HEK293T (cell line): ENCODE results near the gene HOXA3.

Experiments
- CTCF ChIA-PET: fragments of 350-600 bp; formaldehyde crosslinking; extraction: SDS; loops from one replicate; lab custom pipeline; 2021; ENCODE audit warnings: antibody characterized with exemption, inconsistent platforms; lab: Yijun Ruan, JAX
- POLR2A ChIA-PET: fragments of 350-600 bp; formaldehyde crosslinking; extraction: SDS; loops from one replicate; lab custom pipeline; 2020; ENCODE audit warnings: antibody characterized with exemption, inconsistent platforms; lab: Yijun Ruan, JAX
- DNase-seq: peaks from one replicate; pipeline ENCODE4 v3.0.0; 2012; ENCODE audit warnings: mixed read lengths; ENCODE audit errors: extremely low spot score
- ARNT ChIP-seq: fragments of 450-650 bp; IDR thresholded peaks from 2 replicates; pipeline ENCODE4 v1.6.1; 2017; ENCODE audit warnings: mild to moderate bottlenecking
- BHLHE40 ChIP-seq: fragments of 450-650 bp; IDR thresholded peaks from 2 replicates; pipeline ENCODE4 v1.6.1; 2016; ENCODE audit warnings: mild to moderate bottlenecking, moderate library complexity, borderline replicate concordance
- CTBP1 ChIP-seq: fragments of 450-650 bp; IDR thresholded peaks from 2 replicates; pipeline ENCODE4 v1.6.1; 2016; ENCODE audit warnings: borderline replicate concordance
- ELF4 ChIP-seq: fragments of 450-650 bp; IDR thresholded peaks from 2 replicates; pipeline ENCODE4 v1.6.1; 2017; ENCODE audit warnings: antibody characterized with exemption
- FOXA1 ChIP-seq: fragments of 450-650 bp; IDR thresholded peaks from 2 replicates; pipeline ENCODE4 v1.6.1; 2016; ENCODE audit warnings: mild to moderate bottlenecking
- FOXK2 ChIP-seq: fragments of 450-650 bp; IDR thresholded peaks from 2 replicates; pipeline ENCODE4 v1.6.1; 2016; ENCODE audit warnings: mild to moderate bottlenecking
- FOXM1 ChIP-seq: fragments of 450-650 bp; IDR thresholded peaks from 2 replicates; pipeline ENCODE4 v1.6.1; 2017; ENCODE audit warnings: mild to moderate bottlenecking, borderline replicate concordance
- HDGF ChIP-seq: fragments of 450-650 bp; IDR thresholded peaks from 2 replicates; pipeline ENCODE4 v1.6.1; 2017; ENCODE audit warnings: antibody characterized with exemption, borderline replicate concordance
- L3MBTL2 ChIP-seq: fragments of 450-650 bp; conservative IDR thresholded peaks from 2 replicates; pipeline ENCODE4 v1.6.1; 2016; ENCODE audit warnings: mild to moderate bottlenecking
- LEF1 ChIP-seq: fragments of 450-650 bp; IDR thresholded peaks from 2 replicates; pipeline ENCODE4 v1.6.1; 2017; ENCODE audit warnings: mild to moderate bottlenecking, borderline replicate concordance
- NFRKB ChIP-seq: fragments of 450-650 bp; IDR thresholded peaks from 2 replicates; pipeline ENCODE4 v1.6.1; 2016; ENCODE audit warnings: mild to moderate bottlenecking, moderate library complexity
- PKNOX1 ChIP-seq: fragments of 450-650 bp; IDR thresholded peaks from 2 replicates; pipeline ENCODE4 v1.6.1; 2016
- SP1 ChIP-seq: fragments of 450-650 bp; IDR thresholded peaks from 2 replicates; pipeline ENCODE4 v1.6.1; 2017
- SUZ12 ChIP-seq: fragments of 450-650 bp; IDR thresholded peaks from 2 replicates; pipeline ENCODE4 v1.6.1; 2016; ENCODE audit warnings: mild to moderate bottlenecking
- TARDBP ChIP-seq: fragments of 450-650 bp; IDR thresholded peaks from 2 replicates; pipeline ENCODE4 v1.6.1; 2016
- ZNF384 ChIP-seq: fragments of 450-650 bp; IDR thresholded peaks from 2 replicates; pipeline ENCODE4 v1.6.1; 2016

Gene HOXA3

GRCh38 chr7:27080844-27081436, 71.4 kb downstream of the HOXA3 start:
- POLR2A ChIA-PET: interaction anchor here (1.0 kb wide), 1 partner anchor 15 kb away, joined by 3 read pairs; the partner anchor contains the start of gene HOXA1
- DNase-seq: no peak
- TF ChIP-seq CTBP1 (no peak), FOXK2 (no peak), ARNT (no peak), ELF4 (no peak), L3MBTL2 (no peak), TARDBP (no peak), BHLHE40 (no peak), ZNF384 (no peak), FOXM1 (no peak), SP1 (no peak), PKNOX1 (no peak), LEF1 (no peak), HDGF (no peak), NFRKB (no peak), SUZ12 (no peak), FOXA1 (no peak)
- CTCF ChIA-PET: interaction anchor here (0.9 kb wide), 1 partner anchor 13 kb away, joined by 3 read pairs; no protein-coding TSS in a partner anchor

GRCh38 chr7:27079234-27079975, 73.0 kb downstream of the HOXA3 start:
- TF ChIP-seq ARNT (no peak), FOXK2 (no peak), CTBP1 (no peak), ZNF384 (no peak), L3MBTL2 (no peak), ELF4 (no peak), FOXA1 (no peak), PKNOX1 (no peak), SUZ12 (no peak), NFRKB (no peak), LEF1 (no peak), SP1 (no peak), FOXM1 (no peak), HDGF (no peak), BHLHE40 (no peak), TARDBP (no peak)
- ChIA-PET CTCF (no interaction called here), POLR2A (no interaction called here)
- no peak for DNase-seq

- CTCF ChIA-PET: no interaction called here
- no peak for TF ChIP-seq SP1
- no peak for TF ChIP-seq SUZ12
- TF ChIP-seq PKNOX1: no peak
- no peak for TF ChIP-seq CTBP1
- TF ChIP-seq FOXA1: no peak
- no peak for TF ChIP-seq L3MBTL2
- TF ChIP-seq ARNT: no peak
- TF ChIP-seq TARDBP: no peak
- no peak for TF ChIP-seq NFRKB
- no peak for TF ChIP-seq FOXM1
- TF ChIP-seq ELF4: no peak
- no peak for TF ChIP-seq HDGF
- TF ChIP-seq ZNF384: no peak
- TF ChIP-seq BHLHE40: no peak
- TF ChIP-seq FOXK2: no peak
- no peak for TF ChIP-seq LEF1
- POLR2A ChIA-PET: no interaction called here
- DNase-seq: no peak
Observed at GRCh38 chr7:27078616-27079233, 73.7 kb downstream of the HOXA3 start.

- TF ChIP-seq NFRKB (no peak), FOXA1 (no peak), BHLHE40 (no peak), L3MBTL2 (no peak), LEF1 (no peak), SP1 (no peak), TARDBP (no peak), ZNF384 (no peak), FOXM1 (no peak), HDGF (no peak), ARNT (no peak), CTBP1 (no peak), ELF4 (no peak), PKNOX1 (no peak), SUZ12 (no peak), FOXK2 (no peak)
- ChIA-PET CTCF (no interaction called here), POLR2A (interaction anchor here (0.8 kb wide), 1 partner anchor 58 kb away, joined by 3 read pairs; the partner anchor contains the start of gene HOXA4)
- no peak for DNase-seq
Observed at GRCh38 chr7:27073076-27073475, 79.3 kb downstream of the HOXA3 start.
